HEK293 (cell line): ENCODE results near the gene GNG7.

ENCODE experiments used
- ELK4 ChIP-seq: IDR thresholded peaks from 2 replicates; pipeline ENCODE4 v1.6.1; 2011; ENCODE audit warnings: mild to moderate bottlenecking, low read depth, low read length, borderline replicate concordance
- FEZF1 ChIP-seq: fragments of 450-650 bp; formaldehyde crosslinking; IDR thresholded peaks from 2 replicates; pipeline ENCODE4 v1.5.1; 2016; ENCODE audit warnings: missing biosample characterization, missing genetic modification characterization
- SCRT1 ChIP-seq: fragments of 450-650 bp; formaldehyde crosslinking; IDR thresholded peaks from 2 replicates; pipeline ENCODE4 v1.5.1; 2016; ENCODE audit warnings: missing biosample characterization, missing genetic modification characterization, borderline replicate concordance
- SP2 ChIP-seq: fragments of 450-650 bp; formaldehyde crosslinking; IDR thresholded peaks from 2 replicates; pipeline ENCODE4 v1.5.1; 2016; ENCODE audit warnings: missing biosample characterization, missing genetic modification characterization
- TRIM28 ChIP-seq: IDR thresholded peaks from 2 replicates; pipeline ENCODE4 v1.6.1; 2011; ENCODE audit warnings: low read length, control low read depth, borderline replicate concordance
- ZBTB6 ChIP-seq: fragments of 450-650 bp; formaldehyde crosslinking; IDR thresholded peaks from 2 replicates; pipeline ENCODE4 v1.5.1; 2017; ENCODE audit warnings: missing biosample characterization, missing genetic modification characterization
- ZNF121 ChIP-seq: fragments of 450-650 bp; formaldehyde crosslinking; IDR thresholded peaks from 2 replicates; pipeline ENCODE4 v1.5.1; 2016; ENCODE audit warnings: missing biosample characterization, missing genetic modification characterization
- ZNF138 ChIP-seq: fragments of 450-650 bp; formaldehyde crosslinking; IDR thresholded peaks from 2 replicates; pipeline ENCODE4 v1.5.1; 2016; ENCODE audit warnings: missing biosample characterization, missing genetic modification characterization, borderline replicate concordance
- ZNF148 ChIP-seq: fragments of 450-650 bp; formaldehyde crosslinking; IDR thresholded peaks from 2 replicates; pipeline ENCODE4 v1.5.0; 2017; ENCODE audit warnings: missing biosample characterization, missing genetic modification characterization, borderline replicate concordance
- ZNF16 ChIP-seq: fragments of 450-650 bp; formaldehyde crosslinking; IDR thresholded peaks from 2 replicates; pipeline ENCODE4 v1.5.1; 2016; ENCODE audit warnings: low read depth, missing biosample characterization, missing genetic modification characterization
- ZNF175 ChIP-seq: fragments of 450-650 bp; formaldehyde crosslinking; IDR thresholded peaks from 2 replicates; pipeline ENCODE4 v1.5.1; 2016; ENCODE audit warnings: missing biosample characterization, missing genetic modification characterization
- ZNF202 ChIP-seq: fragments of 450-650 bp; formaldehyde crosslinking; IDR thresholded peaks from 2 replicates; pipeline ENCODE4 v1.5.1; 2016; ENCODE audit warnings: missing biosample characterization, missing genetic modification characterization, borderline replicate concordance
- ZNF211 ChIP-seq: fragments of 450-650 bp; formaldehyde crosslinking; IDR thresholded peaks from 2 replicates; pipeline ENCODE4 v1.5.1; 2016; ENCODE audit warnings: low read depth, missing biosample characterization, missing genetic modification characterization
- ZNF280D ChIP-seq: fragments of 450-650 bp; formaldehyde crosslinking; IDR thresholded peaks from 2 replicates; pipeline ENCODE4 v1.5.1; 2016; ENCODE audit warnings: missing biosample characterization, missing genetic modification characterization
- ZNF311 ChIP-seq: fragments of 450-650 bp; formaldehyde crosslinking; IDR thresholded peaks from 2 replicates; pipeline ENCODE4 v1.5.1; 2017; ENCODE audit warnings: missing biosample characterization, missing genetic modification characterization, borderline replicate concordance
- ZNF350 ChIP-seq: fragments of 450-650 bp; formaldehyde crosslinking; IDR thresholded peaks from 2 replicates; pipeline ENCODE4 v1.5.0; 2017; ENCODE audit warnings: missing biosample characterization, mild to moderate bottlenecking, missing genetic modification characterization
- ZNF366 ChIP-seq: fragments of 450-650 bp; formaldehyde crosslinking; conservative IDR thresholded peaks from 2 replicates; pipeline ENCODE4 v1.5.1; 2016; ENCODE audit warnings: missing biosample characterization, missing genetic modification characterization
- ZNF391 ChIP-seq: fragments of 450-650 bp; formaldehyde crosslinking; IDR thresholded peaks from 2 replicates; pipeline ENCODE4 v1.5.1; 2016; ENCODE audit warnings: low read depth, missing biosample characterization, missing genetic modification characterization, borderline replicate concordance
- ZNF416 ChIP-seq: fragments of 450-650 bp; formaldehyde crosslinking; IDR thresholded peaks from 2 replicates; pipeline ENCODE4 v1.5.1; 2016; ENCODE audit warnings: missing biosample characterization, missing genetic modification characterization
- ZNF449 ChIP-seq: fragments of 450-650 bp; formaldehyde crosslinking; IDR thresholded peaks from 2 replicates; pipeline ENCODE4 v1.5.1; 2017; ENCODE audit warnings: missing biosample characterization, mild to moderate bottlenecking, missing genetic modification characterization, moderate library complexity
- ZNF510 ChIP-seq: fragments of 450-650 bp; formaldehyde crosslinking; IDR thresholded peaks from 2 replicates; pipeline ENCODE4 v1.5.1; 2018; ENCODE audit warnings: mild to moderate bottlenecking, missing genetic modification characterization, missing biosample characterization; ENCODE audit not compliant: insufficient replicate concordance
- ZNF610 ChIP-seq: fragments of 450-650 bp; formaldehyde crosslinking; IDR thresholded peaks from 2 replicates; pipeline ENCODE4 v1.5.1; 2016; ENCODE audit warnings: missing biosample characterization, missing genetic modification characterization, borderline replicate concordance
- ZNF645 ChIP-seq: fragments of 450-650 bp; formaldehyde crosslinking; IDR thresholded peaks from 2 replicates; pipeline ENCODE4; 2016; ENCODE audit warnings: missing biosample characterization, missing genetic modification characterization
- ZNF677 ChIP-seq: fragments of 450-650 bp; IDR thresholded peaks from 2 replicates; pipeline ENCODE4 v1.5.0; 2018; ENCODE audit warnings: missing biosample characterization, mild to moderate bottlenecking, missing genetic modification characterization, moderate library complexity
- ZNF792 ChIP-seq: fragments of 450-650 bp; formaldehyde crosslinking; IDR thresholded peaks from 2 replicates; pipeline ENCODE4 v1.5.1; 2016; ENCODE audit warnings: missing biosample characterization, missing genetic modification characterization
- ZNF830 ChIP-seq: fragments of 450-650 bp; IDR thresholded peaks from 2 replicates; pipeline ENCODE4 v1.5.0; 2018; ENCODE audit warnings: missing biosample characterization, missing genetic modification characterization, low read depth, mild to moderate bottlenecking, moderate library complexity
- ZSCAN18 ChIP-seq: fragments of 450-650 bp; formaldehyde crosslinking; IDR thresholded peaks from 2 replicates; pipeline ENCODE4 v1.5.1; 2016; ENCODE audit warnings: missing biosample characterization, missing genetic modification characterization

GNG7 gene

GRCh38 chr19:2469102-2469914 lies 233.2 kb downstream of the GNG7 start (continued):
- no peak for TF ChIP-seq ZBTB6 (tag by site-specific recombination)
- no peak for TF ChIP-seq ZNF449 (tag by site-specific recombination)
- no peak for TF ChIP-seq ZNF510 (tag by site-specific recombination)
- TF ChIP-seq TRIM28 = no peak
- no peak for TF ChIP-seq ZNF311 (tag by site-specific recombination)
- no peak for TF ChIP-seq ZNF416 (tag by site-specific recombination)
- TF ChIP-seq ZNF148 (tag by site-specific recombination) = no peak
- no peak for TF ChIP-seq ZNF175 (tag by site-specific recombination)
- TF ChIP-seq ZNF202 (tag by site-specific recombination) = no peak
- no peak for TF ChIP-seq ZNF280D (tag by site-specific recombination)
- no peak for TF ChIP-seq FEZF1
- TF ChIP-seq ZNF792 (tag by site-specific recombination) = no peak
- TF ChIP-seq ZNF121 (tag by site-specific recombination) = no peak
- TF ChIP-seq ZNF677 = no peak
- no peak for TF ChIP-seq ZNF391 (tag by site-specific recombination)
- no peak for TF ChIP-seq ZNF610 (tag by site-specific recombination)
- TF ChIP-seq ZNF830 = no peak
- peak; percentile 16; the same call in 1 of the 2 replicates for TF ChIP-seq SP2 (tag by site-specific recombination)
- TF ChIP-seq ZNF366 (tag by site-specific recombination) = peak; percentile 33; the same call in 1 of the 2 replicates
- TF ChIP-seq SCRT1 = peak; percentile 93
- no peak for TF ChIP-seq ZNF16
- no peak for TF ChIP-seq ELK4
- no peak for TF ChIP-seq ZSCAN18 (tag by site-specific recombination)
- no peak for TF ChIP-seq ZNF350 (tag by site-specific recombination)
- no peak for TF ChIP-seq ZNF645 (tag by site-specific recombination)
- TF ChIP-seq ZNF211 (tag by site-specific recombination) = no peak
- TF ChIP-seq ZNF138 (tag by site-specific recombination) = no peak
